HCT116 (cell line): ENCODE results near the gene MAML3. TPM values are rescaled to one million over a fixed set of nuclear protein-coding genes. Genes with fewer than 3 reads are reported as not detected.

Experiments used
- ATAC-seq: fragments of 200-7000 bp; cut with Tn5 transposase; 2 replicates; pipeline ENCODE4 v1.9.1; 2020; ENCODE audit warnings: mild to moderate bottlenecking, moderate library complexity
- BruUV-seq: library from RNA; stranded (reverse); fragments of 400-500 nt; replicated peaks from 2 replicates; lab custom pipeline; 2021; lab: Mats Ljungman, UMichigan
- CTCF ChIA-PET: fragments of 300-600 bp; sonication (Branson Sonifier 250); formaldehyde crosslinking; loops from one replicate; lab custom pipeline; 2021; ENCODE audit warnings: antibody characterized with exemption; lab: Charles Lee
- POLR2A ChIA-PET: fragments of 300-600, 350-600 bp; sonication (Branson Sonifier 250); formaldehyde crosslinking; loops from one replicate; lab custom pipeline; 2021; ENCODE audit warnings: antibody characterized with exemption; lab: Charles Lee
- RAD21 ChIA-PET, 2 experiments: fragments of 300-600 bp; sonication (Branson Sonifier 250); formaldehyde crosslinking; loops; one replicate each; lab custom pipeline; 2023; ENCODE audit warnings: low total read pairs in 2 of 2; ENCODE audit not compliant: uncharacterized antibody in 2 of 2, unreplicated experiment in 2 of 2, low non-redundant PET in 1 of 2; lab: Charles Lee
- DNase-seq: peaks from one replicate; pipeline ENCODE4 v3.0.0-alpha.2; 2010; ENCODE audit warnings: low read depth, low spot score
- H2AFZ ChIP-seq: fragments of 200-600 bp; shearing (Covaris generic), sonication (generic); 2 replicates; pipeline ENCODE4 v1.6.1; 2017; ENCODE audit warnings: low read depth, mixed run types, mixed read lengths, antibody characterized with exemption, low read length; ENCODE audit not compliant: poor library complexity, severe bottlenecking
- H3K27ac ChIP-seq: 2 replicates; pipeline ENCODE4 v1.5.1; 2012; ENCODE audit warnings: low read depth, low read length
- H3K27me3 ChIP-seq: fragments of 200-600 bp; sonication (generic); 2 replicates; pipeline ENCODE4 v1.6.1; 2016; ENCODE audit warnings: mixed run types, low read length, mixed read lengths; ENCODE audit not compliant: insufficient read depth
- H3K36me3 ChIP-seq, 2 experiments: fragments of 200-500 bp in 1 of 2; fragments of 200-600 bp in 1 of 2; sonication (Bioruptor generic) in 1 of 2; sonication (generic) in 1 of 2; 2 replicates each; pipeline versions ENCODE4 v1.5.1 to v1.6.1; 2014 to 2016; ENCODE audit warnings: low read length in 2 of 2, inconsistent platforms in 1 of 2, mixed read lengths in 1 of 2, mixed run types in 1 of 2; ENCODE audit not compliant: insufficient read depth in 2 of 2, control insufficient read depth in 1 of 2
- H3K4me1 ChIP-seq, 2 experiments: fragments of 200-600 bp in 1 of 2; sonication (generic) in 1 of 2; 2 replicates each; pipeline versions ENCODE4 v1.5.1 to v1.6.1; 2012 to 2017; ENCODE audit warnings: low read length in 2 of 2, inconsistent platforms in 1 of 2, mild to moderate bottlenecking in 1 of 2, mixed read lengths in 1 of 2, mixed run types in 1 of 2, moderate library complexity in 1 of 2; ENCODE audit not compliant: insufficient read depth in 2 of 2, control insufficient read depth in 1 of 2
- H3K4me2 ChIP-seq: fragments of 200-600 bp; sonication (generic); 2 replicates; pipeline ENCODE4 v1.6.1; 2017; ENCODE audit warnings: mixed run types, low read length, mixed read lengths
- H3K4me3 ChIP-seq, 2 experiments: fragments of 200-600 bp in 1 of 2; sonication (generic) in 1 of 2; replicated peaks in 1 of 2; 2 replicates each; pipeline ENCODE4 v1.5.1; 2011 to 2016; ENCODE audit warnings: low read length in 2 of 2, control low read depth in 1 of 2, low read depth in 1 of 2, mild to moderate bottlenecking in 1 of 2, mixed read lengths in 1 of 2, mixed run types in 1 of 2
- H3K79me2 ChIP-seq: fragments of 200-600 bp; sonication (generic); 2 replicates; pipeline ENCODE4 v1.6.1; 2017; ENCODE audit warnings: mild to moderate bottlenecking, mixed run types, low read length, moderate library complexity, mixed read lengths; ENCODE audit not compliant: insufficient read depth
- H3K9ac ChIP-seq: fragments of 200-600 bp; sonication (generic); 2 replicates; pipeline ENCODE4 v1.6.1; 2016; ENCODE audit warnings: low read length, mixed read lengths
- H3K9me2 ChIP-seq: fragments of 200-600 bp; sonication (generic), shearing (Covaris generic); 2 replicates; pipeline ENCODE4 v1.6.1; 2017; ENCODE audit warnings: mixed run types, mild to moderate bottlenecking, moderate library complexity; ENCODE audit not compliant: insufficient read depth
- H3K9me3 ChIP-seq, 2 experiments: fragments of 200-500 bp in 1 of 2; fragments of 200-600 bp in 1 of 2; sonication (Bioruptor generic) in 1 of 2; sonication (generic) in 1 of 2; 2 replicates each; pipeline ENCODE4 v1.6.1; 2014 to 2017; ENCODE audit warnings: low read length in 2 of 2, mixed read lengths in 2 of 2, inconsistent platforms in 1 of 2, low read depth in 1 of 2, mild to moderate bottlenecking in 1 of 2, mixed run types in 1 of 2, moderate library complexity in 1 of 2; ENCODE audit not compliant: control insufficient read depth in 1 of 2, insufficient read depth in 1 of 2
- H4K20me1 ChIP-seq: fragments of 200-600 bp; sonication (generic), shearing (Covaris generic); 2 replicates; pipeline ENCODE4 v1.6.1; 2017; ENCODE audit warnings: mixed run types, mild to moderate bottlenecking, moderate library complexity; ENCODE audit not compliant: insufficient read depth
- ATF3 ChIP-seq: IDR thresholded peaks from 2 replicates; pipeline ENCODE4 v1.6.1; 2012
- CBX3 ChIP-seq: IDR thresholded peaks from 2 replicates; pipeline ENCODE4 v1.6.1; 2012; ENCODE audit warnings: low read depth
- CEBPB ChIP-seq: IDR thresholded peaks from 2 replicates; pipeline ENCODE4 v1.6.1; 2012; ENCODE audit warnings: low read depth
- CTCF ChIP-seq, 3 experiments: fragments of 200-600 bp in 1 of 3; sonication (generic) in 1 of 3; IDR thresholded peaks in 2 of 3; conservative IDR thresholded peaks in 1 of 3; 2 replicates each; pipeline ENCODE4 v1.5.1; 2012 to 2017; ENCODE audit warnings: low read depth in 2 of 3, low read length in 2 of 3, antibody characterized with exemption in 1 of 3, borderline replicate concordance in 1 of 3, control low read depth in 1 of 3, mild to moderate bottlenecking in 1 of 3, mixed read lengths in 1 of 3, mixed run types in 1 of 3, moderate library complexity in 1 of 3; ENCODE audit not compliant: insufficient read depth in 1 of 3
- EGR1 ChIP-seq: IDR thresholded peaks from 2 replicates; pipeline ENCODE4 v1.6.1; 2012; ENCODE audit warnings: low read depth
- ELF1 ChIP-seq: IDR thresholded peaks from 2 replicates; pipeline ENCODE4 v1.6.1; 2012; ENCODE audit warnings: low read depth, borderline replicate concordance
- EZH2 ChIP-seq: fragments of 200-600 bp; sonication (generic); IDR thresholded peaks from 2 replicates; pipeline ENCODE4 v1.6.1; 2017; ENCODE audit warnings: antibody characterized with exemption, mixed run types
- EZH2phosphoT487 ChIP-seq: fragments of 200-600 bp; IDR thresholded peaks from 2 replicates; pipeline ENCODE4 v1.6.1; 2018; ENCODE audit warnings: antibody characterized with exemption, borderline replicate concordance
- FOSL1 ChIP-seq: IDR thresholded peaks from 2 replicates; pipeline ENCODE4 v1.6.1; 2012; ENCODE audit warnings: low read depth
- MAX ChIP-seq: IDR thresholded peaks from 2 replicates; pipeline ENCODE4 v1.6.1; 2012
- POLR2A ChIP-seq: IDR thresholded peaks from 2 replicates; pipeline ENCODE4 v1.7.0; 2011; ENCODE audit warnings: borderline replicate concordance; ENCODE audit not compliant: insufficient read depth, insufficient read length; ENCODE audit errors: extremely low read depth
- RAD21 ChIP-seq: IDR thresholded peaks from 2 replicates; pipeline ENCODE4 v1.6.1; 2012; ENCODE audit warnings: low read depth, mild to moderate bottlenecking
- REST ChIP-seq: IDR thresholded peaks from 2 replicates; pipeline ENCODE4 v1.6.1; 2012; ENCODE audit warnings: low read depth
- SIN3A ChIP-seq: IDR thresholded peaks from 2 replicates; pipeline ENCODE4 v1.6.1; 2012; ENCODE audit warnings: low read depth
- SP1 ChIP-seq: IDR thresholded peaks from 2 replicates; pipeline ENCODE4 v1.6.1; 2012; ENCODE audit warnings: low read depth
- SRF ChIP-seq: IDR thresholded peaks from 2 replicates; pipeline ENCODE4 v1.6.1; 2012; ENCODE audit warnings: low read depth
- YY1 ChIP-seq: IDR thresholded peaks from 2 replicates; pipeline ENCODE4 v1.6.1; 2011; ENCODE audit warnings: low read length, low read depth, moderate library complexity, mild to moderate bottlenecking; ENCODE audit not compliant: insufficient replicate concordance; ENCODE audit errors: extremely low read depth
- ZBTB33 ChIP-seq: IDR thresholded peaks from 2 replicates; pipeline ENCODE4 v1.6.1; 2011; ENCODE audit warnings: mild to moderate bottlenecking, low read length, moderate library complexity; ENCODE audit not compliant: insufficient replicate concordance; ENCODE audit errors: extremely low read depth
- ZNF274 ChIP-seq: fragments of 200-500 bp; sonication (Bioruptor generic); IDR thresholded peaks from 2 replicates; pipeline ENCODE4 v1.6.1; 2014; ENCODE audit warnings: mild to moderate bottlenecking, low read depth, low read length, inconsistent platforms
- intact Hi-C: fragments of 100-400 bp; cut with micrococcal nuclease; formaldehyde crosslinking; loops from 2 replicates; pipeline ENCODE4 v1.10.0; 2022
- total RNA-seq: library from RNA; stranded (reverse); gene quantifications from one replicate; pipeline ENCODE4 v1.2.1, GENCODE V29; 2021; ENCODE audit not compliant: unreplicated experiment

Gene MAML3
- total RNA-seq, 1 experiment from 2014 or later = 3.1 TPM

GRCh38 chr4:139847602-139848001, 306.4 kb downstream of the MAML3 start:
- intact Hi-C loops = no loop called here
- no TSS peak for BruUV-seq

More at GRCh38 chr4:139847602-139848001, 306.4 kb downstream of the MAML3 start:
- Histone ChIP-seq H3K27ac (no peak overlapping the region), H3K9me2 (no peaks in the 10 kb centered on the region), H3K4me1 (no peaks in the 10 kb centered on the region), H3K36me3 (no peaks in the 10 kb centered on the region), H3K79me2 (no peaks in the 10 kb centered on the region)
- TF ChIP-seq YY1 = no peak
- TF ChIP-seq SRF = no peak
- TF ChIP-seq ATF3 = no peak
- no peak for TF ChIP-seq SIN3A
- TF ChIP-seq EGR1 = no peak
- TF ChIP-seq ZNF274 = no peak
- TF ChIP-seq CEBPB = no peak
- no peak for TF ChIP-seq EZH2
- no peak for TF ChIP-seq CBX3
- TF ChIP-seq REST = no peak
- no peak for TF ChIP-seq POLR2A
- no peak for TF ChIP-seq CTCF (IDR thresholded peaks at IDR 0.05 in 2 of 3, conservative IDR thresholded peaks at IDR 0.05 in 1 of 3; ENCODE audit: borderline replicate concordance in 1 of 3, insufficient read depth in 1 of 3, low read depth in 2 of 3, low read length in 2 of 3)
- TF ChIP-seq MAX = no peak
- no peak for TF ChIP-seq EZH2phosphoT487
- no peak for TF ChIP-seq ELF1
- no peak for TF ChIP-seq SP1
- no peak for TF ChIP-seq ZBTB33
- TF ChIP-seq FOSL1 = no peak
- TF ChIP-seq RAD21 = no peak
- TF ChIP-seq, all 23 proteins: peak for 0
- Histone ChIP-seq H3K9me3 (no peaks in the 10 kb centered on the region), H3K27me3 (peaks cover 32% of the 10 kb centered on the region), H4K20me1 (no peaks in the 10 kb centered on the region), H3K9ac (no peak overlapping the region), H3K4me3 (no peak overlapping the region), H2AFZ (no peak overlapping the region), H3K4me2 (no peak overlapping the region)
- ChIA-PET CTCF (no interaction called here), POLR2A (no interaction called here), RAD21 (no interaction called here)
- no peak for ATAC-seq
- no peak for DNase-seq
